Colonic mucosa (tissue), 4 donors: ENCODE results near the gene FMN1. TPM values are rescaled to one million over a fixed set of nuclear protein-coding genes. Genes with fewer than 3 reads are reported as not detected.

Experiments used
- DNase-seq: peaks from one replicate; pipeline ENCODE4 v3.0.0-alpha.2; 2020
- H3K27ac ChIP-seq: fragments of 200-600 bp; one replicate; pipeline ENCODE4 v1.8.0; 2021
- H3K27me3 ChIP-seq: fragments of 200-600 bp; one replicate; pipeline ENCODE4 v1.8.0; 2021
- H3K36me3 ChIP-seq: fragments of 200-600 bp; one replicate; pipeline ENCODE4 v1.8.0; 2021
- H3K4me1 ChIP-seq: fragments of 200-600 bp; one replicate; pipeline ENCODE4 v1.8.0; 2021; ENCODE audit warnings: mild to moderate bottlenecking
- H3K4me3 ChIP-seq: fragments of 200-600 bp; one replicate; pipeline ENCODE4 v1.8.0; 2021
- H3K9ac ChIP-seq, 2 donors: one replicate each; pipeline ENCODE4 v1.7.0; 2013; ENCODE audit warnings: control low read depth in 2 of 2, low read depth in 2 of 2, low read length in 2 of 2
- H3K9me3 ChIP-seq: fragments of 200-600 bp; one replicate; pipeline ENCODE4 v1.8.0; 2021
- intact Hi-C: fragments of 100-400 bp; cut with DNase I; formaldehyde crosslinking; loops from one replicate; pipeline ENCODE4 v1.14.1; 2022
- total RNA-seq, 2 donors: library from RNA; stranded (reverse); fragmentation: NEBNext Ultra II Directional in 1 of 2; extraction: Animal tissue kit (Norgen Biotek cat#: 25700) in 1 of 2; gene quantifications; one replicate each; pipeline ENCODE4 v1.2.1, GENCODE V29; 2021
- TF ChIP-seq, protein P1 (sequence below): fragments of 200-600 bp; IDR thresholded peaks from one replicate; pipeline ENCODE4 v1.8.0; 2022; ENCODE audit warnings: antibody characterized with exemption, mild to moderate bottlenecking
- donor health status: healthy.
- donor health status: DM: no; HTN: no; CAD: no.
- donor health status: DM: no; HTN: no; CAD: no.

Gene FMN1
- total RNA-seq, 2 donors from 2014 or later = 23.5 to 32.0 TPM

DNA sequence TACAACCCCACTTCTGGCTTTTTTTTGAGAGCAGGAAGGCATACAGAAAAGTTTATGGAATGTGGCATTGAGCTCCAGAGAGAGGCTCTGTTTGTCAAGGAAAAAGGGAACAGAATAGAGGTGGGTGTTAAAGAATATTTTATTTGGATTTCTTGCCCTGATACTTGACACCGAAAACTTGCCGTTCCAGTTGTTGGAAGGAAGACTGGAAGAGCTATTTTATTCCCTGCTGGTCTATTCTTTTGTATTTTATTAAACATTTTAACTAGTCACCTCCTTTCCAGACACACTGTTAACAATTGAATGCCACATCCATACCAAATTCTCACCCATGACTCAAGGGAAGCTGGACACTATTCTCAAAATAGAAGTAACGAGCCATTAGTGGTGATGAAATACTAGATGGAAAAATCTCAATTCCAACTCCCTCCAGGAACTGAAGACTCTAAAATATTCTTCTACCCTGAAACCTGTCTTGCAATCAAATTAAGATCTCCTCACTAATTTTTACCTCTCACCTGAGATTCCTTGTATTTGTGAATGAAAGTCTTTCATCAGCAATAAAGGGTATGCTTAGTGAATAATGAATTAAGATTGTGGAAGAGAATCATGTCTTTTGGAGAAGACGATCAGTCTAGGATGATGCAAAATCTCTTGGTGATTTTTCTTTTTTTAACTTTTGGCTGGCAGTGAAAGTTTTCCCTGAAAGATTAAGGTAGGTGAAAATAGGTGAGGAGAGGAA, 448.2 kb downstream of the FMN1 start:
- DNase-seq = no peak
- TF ChIP-seq, protein P1, sequence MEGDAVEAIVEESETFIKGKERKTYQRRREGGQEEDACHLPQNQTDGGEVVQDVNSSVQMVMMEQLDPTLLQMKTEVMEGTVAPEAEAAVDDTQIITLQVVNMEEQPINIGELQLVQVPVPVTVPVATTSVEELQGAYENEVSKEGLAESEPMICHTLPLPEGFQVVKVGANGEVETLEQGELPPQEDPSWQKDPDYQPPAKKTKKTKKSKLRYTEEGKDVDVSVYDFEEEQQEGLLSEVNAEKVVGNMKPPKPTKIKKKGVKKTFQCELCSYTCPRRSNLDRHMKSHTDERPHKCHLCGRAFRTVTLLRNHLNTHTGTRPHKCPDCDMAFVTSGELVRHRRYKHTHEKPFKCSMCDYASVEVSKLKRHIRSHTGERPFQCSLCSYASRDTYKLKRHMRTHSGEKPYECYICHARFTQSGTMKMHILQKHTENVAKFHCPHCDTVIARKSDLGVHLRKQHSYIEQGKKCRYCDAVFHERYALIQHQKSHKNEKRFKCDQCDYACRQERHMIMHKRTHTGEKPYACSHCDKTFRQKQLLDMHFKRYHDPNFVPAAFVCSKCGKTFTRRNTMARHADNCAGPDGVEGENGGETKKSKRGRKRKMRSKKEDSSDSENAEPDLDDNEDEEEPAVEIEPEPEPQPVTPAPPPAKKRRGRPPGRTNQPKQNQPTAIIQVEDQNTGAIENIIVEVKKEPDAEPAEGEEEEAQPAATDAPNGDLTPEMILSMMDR = no peak
- intact Hi-C loops = no loop called here
- H3K9ac ChIP-seq = no peak overlapping the region
- no peak overlapping the region for H3K27ac ChIP-seq
- H3K9me3 ChIP-seq = no peaks in the 10 kb centered on the region
- H3K4me1 ChIP-seq = no peaks in the 10 kb centered on the region
- no peaks in the 10 kb centered on the region for H3K27me3 ChIP-seq
- H3K4me3 ChIP-seq = no peak overlapping the region
- H3K36me3 ChIP-seq = no peaks in the 10 kb centered on the region

DNA sequence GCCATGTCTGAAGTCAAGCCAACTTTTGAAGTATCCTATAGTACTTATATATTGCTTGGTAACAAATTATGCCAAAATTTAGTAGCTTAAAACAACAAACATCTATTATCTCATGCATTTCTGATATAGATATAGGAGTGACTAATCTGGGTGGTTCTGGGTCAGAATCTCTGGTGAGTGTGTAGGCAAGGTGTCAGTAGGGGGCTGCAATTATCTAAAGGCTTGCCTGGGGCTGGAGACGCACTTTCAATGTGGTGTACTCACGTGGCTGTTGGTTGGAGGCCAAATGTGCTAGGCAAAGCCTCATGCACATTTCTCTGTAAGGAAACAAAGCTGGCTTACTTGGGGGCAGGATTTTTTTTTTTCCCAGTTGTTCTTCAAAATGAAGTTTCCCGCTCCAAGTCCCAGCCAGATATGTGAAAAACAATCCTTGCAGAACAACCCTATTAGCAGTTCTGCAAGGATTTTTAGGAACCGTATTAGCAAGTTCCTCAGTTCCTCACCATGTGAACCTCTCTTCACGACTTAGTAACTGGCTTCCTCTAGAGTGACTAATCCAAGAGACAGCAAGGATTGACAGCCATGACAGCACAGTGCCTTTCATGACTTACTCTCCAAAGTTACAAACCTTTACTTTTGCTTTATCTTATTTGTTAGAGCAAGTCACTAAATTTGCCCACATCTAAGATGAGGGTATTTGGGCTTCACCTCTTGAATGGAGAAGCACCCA, 450.9 kb downstream of the FMN1 start:
- no peaks in the 10 kb centered on the region for H3K36me3 ChIP-seq
- H3K4me1 ChIP-seq = no peaks in the 10 kb centered on the region
- intact Hi-C loops = no loop called here
- no peak overlapping the region for H3K9ac ChIP-seq
- no peaks in the 10 kb centered on the region for H3K9me3 ChIP-seq
- DNase-seq = no peak
- no peak overlapping the region for H3K27ac ChIP-seq
- TF ChIP-seq, protein P1 = no peak
- no peak overlapping the region for H3K4me3 ChIP-seq
- no peaks in the 10 kb centered on the region for H3K27me3 ChIP-seq

DNA sequence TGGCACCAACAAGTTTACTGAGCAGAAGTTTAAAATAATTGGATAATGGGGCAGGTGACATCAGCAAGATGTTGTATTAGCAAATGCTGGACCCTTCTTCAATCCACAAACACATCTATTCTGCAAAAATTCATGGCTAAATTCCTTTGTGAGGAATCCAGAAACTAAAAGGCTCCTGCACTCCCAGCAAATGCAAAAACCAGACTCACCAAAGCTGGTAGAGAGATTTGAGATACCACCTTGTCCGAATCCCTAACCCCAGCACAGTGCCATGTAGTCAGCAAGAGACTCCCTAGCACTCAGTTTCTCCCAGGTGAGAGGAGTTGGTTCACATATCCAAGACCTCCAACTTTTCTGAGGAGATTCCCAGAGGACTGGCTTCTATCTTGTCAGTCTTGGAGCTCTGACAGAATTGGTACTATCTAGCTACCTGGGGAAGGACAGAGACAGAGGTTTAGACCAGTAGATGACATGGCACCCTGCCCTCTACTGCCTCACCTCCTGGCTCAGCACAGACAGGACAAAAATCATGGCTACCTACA, 454.9 kb downstream of the FMN1 start:
- no peaks in the 10 kb centered on the region for H3K36me3 ChIP-seq
- DNase-seq = no peak
- no peaks in the 10 kb centered on the region for H3K4me1 ChIP-seq
- H3K4me3 ChIP-seq = no peak overlapping the region
- intact Hi-C loops = loop anchor here (10.0 kb wide), 1 partner anchor 55 kb away; no protein-coding TSS in a partner anchor
- no peak overlapping the region for H3K9ac ChIP-seq
- TF ChIP-seq, protein P1 = no peak
- no peaks in the 10 kb centered on the region for H3K9me3 ChIP-seq
- no peak overlapping the region for H3K27ac ChIP-seq
- H3K27me3 ChIP-seq = no peaks in the 10 kb centered on the region

DNA sequence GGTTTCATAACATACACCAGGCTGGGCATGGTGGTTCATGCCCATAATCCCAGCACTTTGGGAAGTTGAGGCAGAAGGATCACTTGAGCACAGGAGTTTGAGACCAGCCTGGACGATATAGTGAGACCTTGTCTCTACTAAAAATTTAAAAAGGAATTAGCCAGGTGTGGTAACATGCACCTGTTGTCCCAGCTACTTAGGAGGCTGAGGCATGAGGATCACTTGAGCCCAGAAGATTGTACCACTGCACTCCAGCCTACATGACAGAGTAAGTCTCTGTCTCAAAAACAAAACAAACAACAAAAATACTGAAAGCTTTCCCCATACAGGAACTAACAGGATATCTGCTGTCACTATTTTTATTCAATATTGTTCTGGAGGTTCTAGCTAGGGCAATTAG, 455.8 kb downstream of the FMN1 start:
- intact Hi-C loops = loop anchor here (10.0 kb wide), 1 partner anchor 56 kb away; no protein-coding TSS in a partner anchor
- Histone ChIP-seq H3K36me3 (no peaks in the 10 kb centered on the region), H3K4me1 (no peaks in the 10 kb centered on the region), H3K4me3 (no peak overlapping the region), H3K27ac (no peak overlapping the region), H3K27me3 (no peaks in the 10 kb centered on the region), H3K9ac (no peak overlapping the region), H3K9me3 (no peaks in the 10 kb centered on the region)
- no peak for DNase-seq
- TF ChIP-seq, protein P1 = no peak

DNA sequence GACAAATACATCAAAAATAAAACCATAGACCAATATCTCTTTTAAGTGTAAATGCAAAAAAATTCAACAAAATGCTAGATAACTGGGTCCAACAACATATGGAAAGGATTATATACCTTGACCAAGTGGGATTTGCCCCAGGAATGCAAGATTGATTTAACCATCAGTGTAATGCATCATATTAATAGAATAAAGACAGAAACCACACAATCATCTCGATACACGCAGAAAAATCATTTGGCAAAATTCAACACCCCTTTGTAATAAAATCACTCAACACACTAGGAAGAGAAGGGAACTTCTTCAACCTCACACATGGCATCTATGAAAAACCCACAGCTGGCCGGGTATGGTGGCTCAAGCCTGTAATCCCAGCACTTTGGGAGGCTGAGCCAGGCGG, 457.2 kb downstream of the FMN1 start:
- intact Hi-C loops = loop anchor here (10.0 kb wide), 1 partner anchor 57 kb away; no protein-coding TSS in a partner anchor
- Histone ChIP-seq H3K27me3 (no peaks in the 10 kb centered on the region), H3K9ac (no peak overlapping the region), H3K36me3 (no peaks in the 10 kb centered on the region), H3K4me1 (no peaks in the 10 kb centered on the region), H3K4me3 (no peak overlapping the region), H3K9me3 (no peaks in the 10 kb centered on the region), H3K27ac (no peak overlapping the region)
- TF ChIP-seq, protein P1 = no peak
- DNase-seq = no peak
